Measurements from ENCODE around the gene BARD1.
"Not testable (repeated sequence)": the region's sequence is repeated elsewhere in the genome, so short reads cannot be mapped to it uniquely, and the experiment has no call there.

BARD1 gene
- total RNA-seq: 7.6 to 14.6 (median 12.5) reads per million in 4 donors

GRCh38 chr2:214808981-214809750 lies at the start of gene BARD1:
BARD1 (minus strand) TSS chr2:214809683; CDS start chr2:214809569, 114 bp downstream.
- peak in 4 of 5 donors; percentile 31 to 48 (median 43) for DNase-seq

GRCh38 chr2:214856137-214856536 lies 46.7 kb upstream of the BARD1 start:
- DNase-seq: no peak

GRCh38 chr2:214853906-214854305 lies 44.4 kb upstream of the BARD1 start:
- DNase-seq: no peak

- DNase-seq: no peak
These were observed 34.3 kb upstream of the BARD1 start for GRCh38 chr2:214843823-214844222.

GRCh38 chr2:214839464-214839863 lies 30.0 kb upstream of the BARD1 start:
- no peak for DNase-seq

- DNase-seq: no peak
These were observed 28.0 kb upstream of the BARD1 start for GRCh38 chr2:214837466-214837865.

GRCh38 chr2:214836568-214836967 lies 27.1 kb upstream of the BARD1 start:
- DNase-seq: no peak

- no peak for DNase-seq
These were observed 21.4 kb upstream of the BARD1 start for GRCh38 chr2:214830794-214831346.

GRCh38 chr2:214816008-214816533 lies 6.6 kb upstream of the BARD1 start:
- DNase-seq: no peak

- DNase-seq: no peak
These were observed 1.2 kb upstream of the BARD1 start for GRCh38 chr2:214810671-214811070.

- peak; percentile 90 to 99 (median 94) for DNase-seq
These were observed 475 bp upstream of the BARD1 start for GRCh38 chr2:214809751-214810564.

GRCh38 chr2:214807653-214808052 lies 1.8 kb downstream of the BARD1 start:
- no peak for DNase-seq

- DNase-seq: no peak
These were observed 7.6 kb downstream of the BARD1 start for GRCh38 chr2:214801768-214802397.

GRCh38 chr2:214801068-214801467 lies 8.4 kb downstream of the BARD1 start:
- DNase-seq: peak in 1 of 5 donors; percentile 33

GRCh38 chr2:214800180-214800579 lies 9.3 kb downstream of the BARD1 start:
- no peak for DNase-seq

GRCh38 chr2:214796911-214797310 lies 12.6 kb downstream of the BARD1 start:
- DNase-seq: peak in 1 of 5 donors; percentile 42

- not testable (repeated sequence) for DNase-seq
These were observed 26.3 kb downstream of the BARD1 start for GRCh38 chr2:214783181-214783580.

GRCh38 chr2:214782671-214783070 lies 26.8 kb downstream of the BARD1 start:
- no peak for DNase-seq

GRCh38 chr2:214781226-214781625 lies 28.3 kb downstream of the BARD1 start:
- DNase-seq: no peak

- no peak for DNase-seq
These were observed 33.5 kb downstream of the BARD1 start for GRCh38 chr2:214775971-214776370.

- no peak for DNase-seq
These were observed 35.4 kb downstream of the BARD1 start for GRCh38 chr2:214774108-214774507.

- DNase-seq: no peak
These were observed 37.0 kb downstream of the BARD1 start for GRCh38 chr2:214772443-214773015.

Data from T-helper 1 cell (primary cell).